Measurements from ENCODE around the gene GBA3.

DNA sequence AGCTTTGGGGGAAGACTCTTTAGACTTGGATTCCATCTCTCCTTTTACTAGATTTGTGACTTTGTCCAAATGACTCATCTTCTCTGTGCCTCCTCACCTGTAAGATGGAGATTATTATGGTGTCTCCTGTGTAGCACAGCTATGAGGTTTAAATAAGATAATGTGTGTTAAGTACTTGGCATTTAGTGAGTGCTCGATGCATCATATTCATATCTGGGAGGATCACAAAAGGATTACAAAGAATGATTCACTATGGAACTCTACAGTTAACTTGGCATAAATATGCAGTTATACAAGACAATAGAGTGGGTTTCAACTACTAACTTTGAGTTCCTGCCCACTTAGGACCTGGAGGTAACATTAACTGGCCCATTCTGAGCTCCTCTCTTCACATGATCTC lies 2.3 kb downstream of the GBA3 start:
- TF ChIP-seq, protein P1, sequence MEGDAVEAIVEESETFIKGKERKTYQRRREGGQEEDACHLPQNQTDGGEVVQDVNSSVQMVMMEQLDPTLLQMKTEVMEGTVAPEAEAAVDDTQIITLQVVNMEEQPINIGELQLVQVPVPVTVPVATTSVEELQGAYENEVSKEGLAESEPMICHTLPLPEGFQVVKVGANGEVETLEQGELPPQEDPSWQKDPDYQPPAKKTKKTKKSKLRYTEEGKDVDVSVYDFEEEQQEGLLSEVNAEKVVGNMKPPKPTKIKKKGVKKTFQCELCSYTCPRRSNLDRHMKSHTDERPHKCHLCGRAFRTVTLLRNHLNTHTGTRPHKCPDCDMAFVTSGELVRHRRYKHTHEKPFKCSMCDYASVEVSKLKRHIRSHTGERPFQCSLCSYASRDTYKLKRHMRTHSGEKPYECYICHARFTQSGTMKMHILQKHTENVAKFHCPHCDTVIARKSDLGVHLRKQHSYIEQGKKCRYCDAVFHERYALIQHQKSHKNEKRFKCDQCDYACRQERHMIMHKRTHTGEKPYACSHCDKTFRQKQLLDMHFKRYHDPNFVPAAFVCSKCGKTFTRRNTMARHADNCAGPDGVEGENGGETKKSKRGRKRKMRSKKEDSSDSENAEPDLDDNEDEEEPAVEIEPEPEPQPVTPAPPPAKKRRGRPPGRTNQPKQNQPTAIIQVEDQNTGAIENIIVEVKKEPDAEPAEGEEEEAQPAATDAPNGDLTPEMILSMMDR (IDR thresholded peaks at IDR 0.05; ENCODE audit: insufficient read depth, low read length, poor library complexity, severe bottlenecking) = no peak
- TF ChIP-seq EZH2phosphoT487 (conservative IDR thresholded peaks at IDR 0.05; ENCODE audit: low read length) = no peak
